Measurements from ENCODE around the gene PTPRT.
"Not testable (repeated sequence)": the region's sequence is repeated elsewhere in the genome, so short reads cannot be mapped to it uniquely, and the experiment has no call there.

DNA sequence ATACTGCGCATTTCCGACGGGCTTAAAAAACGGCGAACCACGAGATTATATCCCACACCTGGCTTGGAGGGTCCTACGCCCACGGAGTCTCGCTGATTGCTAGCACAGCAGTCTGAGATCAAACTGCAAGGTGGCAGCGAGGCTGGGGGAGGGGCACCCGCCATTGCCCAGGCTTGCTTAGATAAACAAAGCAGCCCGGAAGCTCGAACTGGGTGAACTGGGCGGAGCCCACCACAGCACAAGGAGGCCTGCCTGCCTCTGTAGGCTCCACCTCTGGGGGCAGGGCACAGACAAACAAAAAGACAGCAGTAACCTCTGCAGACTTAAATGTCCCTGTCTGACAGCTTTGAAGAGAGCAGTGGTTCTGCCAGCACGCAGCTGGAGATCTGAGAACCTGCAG lies 983.1 kb downstream of the PTPRT start:
- not testable (repeated sequence) for TF ChIP-seq POLR2A (IDR thresholded peaks at IDR 0.05)
- TF ChIP-seq, protein P1, sequence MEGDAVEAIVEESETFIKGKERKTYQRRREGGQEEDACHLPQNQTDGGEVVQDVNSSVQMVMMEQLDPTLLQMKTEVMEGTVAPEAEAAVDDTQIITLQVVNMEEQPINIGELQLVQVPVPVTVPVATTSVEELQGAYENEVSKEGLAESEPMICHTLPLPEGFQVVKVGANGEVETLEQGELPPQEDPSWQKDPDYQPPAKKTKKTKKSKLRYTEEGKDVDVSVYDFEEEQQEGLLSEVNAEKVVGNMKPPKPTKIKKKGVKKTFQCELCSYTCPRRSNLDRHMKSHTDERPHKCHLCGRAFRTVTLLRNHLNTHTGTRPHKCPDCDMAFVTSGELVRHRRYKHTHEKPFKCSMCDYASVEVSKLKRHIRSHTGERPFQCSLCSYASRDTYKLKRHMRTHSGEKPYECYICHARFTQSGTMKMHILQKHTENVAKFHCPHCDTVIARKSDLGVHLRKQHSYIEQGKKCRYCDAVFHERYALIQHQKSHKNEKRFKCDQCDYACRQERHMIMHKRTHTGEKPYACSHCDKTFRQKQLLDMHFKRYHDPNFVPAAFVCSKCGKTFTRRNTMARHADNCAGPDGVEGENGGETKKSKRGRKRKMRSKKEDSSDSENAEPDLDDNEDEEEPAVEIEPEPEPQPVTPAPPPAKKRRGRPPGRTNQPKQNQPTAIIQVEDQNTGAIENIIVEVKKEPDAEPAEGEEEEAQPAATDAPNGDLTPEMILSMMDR (IDR thresholded peaks at IDR 0.05), result not testable (repeated sequence)

Measured in ovary (tissue), 3 donors.